Pancreas (tissue), 10 donors: Measurements from ENCODE around the gene TMEM63A. TPM values are rescaled to one million over a fixed set of nuclear protein-coding genes. Genes with fewer than 3 reads are reported as not detected.
A peak's percentile ranks its signal among the peaks of the same experiment; 100 is the strongest.

Experiments
- ATAC-seq, 4 donors: fragments of 200-7000 bp; cut with Tn5 transposase; one replicate each; pipeline versions ENCODE4 v1.8.0 to v1.9.1; 2020; ENCODE audit warnings: mild to moderate bottlenecking in 4 of 4, moderate library complexity in 4 of 4
- DNase-seq, 6 donors: peaks; one replicate each; pipeline ENCODE4 v3.0.0-alpha.2; 2020
- FAIRE-seq: peaks from 2 replicates; lab custom pipeline; 2012; peaks lifted over from hg19 to GRCh38; lab: Jason Lieb, UNC
- H3K27ac ChIP-seq, 4 donors: fragments of 200-600 bp; sonication (generic); 1 replicate in 3 of 4; 2 replicates in 1 of 4; pipeline versions ENCODE4 v1.5.0 to v1.8.0; 2020
- H3K27me3 ChIP-seq, 4 donors: fragments of 200-600 bp; one replicate each; pipeline ENCODE4 v1.8.0; 2021
- H3K36me3 ChIP-seq, 3 donors: fragments of 200-600 bp; sonication (generic) in 1 of 3; one replicate each; pipeline versions ENCODE4 v1.5.0 to v1.8.0; 2020 to 2021
- H3K4me1 ChIP-seq, 3 donors: fragments of 200-600 bp; one replicate each; pipeline ENCODE4 v1.8.0; 2021
- H3K4me3 ChIP-seq, 4 donors: fragments of 200-600 bp; sonication (generic) in 2 of 4; one replicate each; pipeline versions ENCODE4 v1.5.0 to v1.8.0; 2020 to 2021
- H3K9me3 ChIP-seq, 4 donors: fragments of 200-600 bp; one replicate each; pipeline ENCODE4 v1.8.0; 2021
- CTCF ChIP-seq, 4 donors: fragments of 200-600 bp; sonication (generic) in 3 of 4; IDR thresholded peaks; one replicate each; pipeline versions ENCODE4 v1.5.0 to v1.8.0; 2021; ENCODE audit warnings: antibody characterized with exemption in 4 of 4
- WGBS, 2 donors: extraction: QIAGEN DNeasy Blood & Tissue Kit; methylation state at CpG; one replicate each; pipeline ENCODE4 v1.1.7; 2013; 5-methylcytosine and 5-hydroxymethylcytosine counted together
- intact Hi-C, 3 donors: fragments of 100-400 bp; cut with DNase I; formaldehyde crosslinking; loops; one replicate each; pipeline versions ENCODE4 v1.11.1 to v1.14.2; 2022
- polyA plus RNA-seq, 2 donors: library from polyadenylated mRNA; stranded (reverse); fragments of 200-250 nt; gene quantifications; one replicate each; pipeline ENCODE4 v1.2.3, GENCODE V29; 2013
- total RNA-seq, 6 donors: library from RNA; stranded (reverse); fragmentation: NEBNext Ultra II Directional in 4 of 6; extraction: Animal tissue kit (Norgen Biotek cat#: 25700) in 4 of 6; gene quantifications; one replicate each; pipeline versions ENCODE4 v1.2.1 to v1.2.4, GENCODE V29; 2021 to 2023
- donor health status: healthy with polysubstance abuse.
- donor health status: DM: no; HTN: no; CAD: no; lungs with moderate emphysema.
- donor health status: DM: no; HTN: no; CAD: no.
- donor health status: control.
- donor health status: control.
- donor health status: Bipolar disorder and iron deficiency.
- donor health status: DM: yes; HTN: yes; CAD: no.
- donor health status: DM: no; HTN: no; CAD: no.
- donor health status: DM: no; HTN: no; CAD: no.
- donor health status: DM: yes; HTN: yes; CAD: no.

Gene TMEM63A
- total and polyA plus RNA-seq, 8 donors = 56.3 to 185 (median 84.0) TPM

- TF ChIP-seq CTCF (IDR thresholded peaks at IDR 0.05) = no peak
- DNase-seq = no peak
- no peak for ATAC-seq
- Histone ChIP-seq H3K27ac (no peak overlapping the region), H3K36me3 (peaks cover 0 to 56% (median 44%) of the 10 kb centered on the region in 3 donors), H3K9me3 (no peaks in the 10 kb centered on the region), H3K4me3 (no peak overlapping the region), H3K4me1 (peaks cover 6 to 26% (median 13%) of the 10 kb centered on the region in 3 donors), H3K27me3 (no peaks in the 10 kb centered on the region)
- 96 to 99% methylated on average over 7 of the region's 7 CpGs for WGBS, 2 donors
- intact Hi-C loops = no loop called here
- FAIRE-seq = no peak
These were observed 31.8 kb downstream of the TMEM63A start for GRCh38 chr1:225850370-225850769.

GRCh38 chr1:225849925-225850324 is 32.3 kb downstream of the TMEM63A start:
- ATAC-seq = no peak
- intact Hi-C loops = no loop called here
- Histone ChIP-seq H3K27me3 (no peaks in the 10 kb centered on the region), H3K36me3 (peaks cover 0 to 53% (median 40%) of the 10 kb centered on the region in 3 donors), H3K4me1 (peaks cover 6 to 26% (median 13%) of the 10 kb centered on the region in 3 donors), H3K9me3 (no peaks in the 10 kb centered on the region), H3K27ac (no peak overlapping the region), H3K4me3 (no peak overlapping the region)
- WGBS, 2 donors = 68 to 70% methylated on average over 7 of the region's 7 CpGs
- no peak for TF ChIP-seq CTCF (IDR thresholded peaks at IDR 0.05)
- peak in 3 of 6 donors; percentile 64 to 86 (median 77) for DNase-seq
- FAIRE-seq = no peak

- peak in 1 of 6 donors; percentile 54 for DNase-seq
- Histone ChIP-seq H3K36me3 (peaks cover 0 to 51% (median 36%) of the 10 kb centered on the region in 3 donors), H3K4me1 (peaks cover 6 to 26% (median 13%) of the 10 kb centered on the region in 3 donors), H3K27ac (peak overlapping the region in 3 of 4 donors; percentile 12 to 54 (median 28)), H3K4me3 (no peak overlapping the region), H3K9me3 (no peaks in the 10 kb centered on the region), H3K27me3 (no peaks in the 10 kb centered on the region)
- intact Hi-C loops = no loop called here
- 67 to 72% methylated on average over 16 of the region's 16 CpGs for WGBS, 2 donors
- no peak for ATAC-seq
- no peak for FAIRE-seq
- TF ChIP-seq CTCF (IDR thresholded peaks at IDR 0.05) = no peak
These were observed 33.9 kb downstream of the TMEM63A start for GRCh38 chr1:225848030-225848955.

GRCh38 chr1:225847610-225848009 is 34.6 kb downstream of the TMEM63A start:
- TF ChIP-seq CTCF (IDR thresholded peaks at IDR 0.05) = no peak
- H3K27me3 ChIP-seq = no peaks in the 10 kb centered on the region
- no peak for FAIRE-seq
- no peak overlapping the region for H3K4me3 ChIP-seq
- 4 to 6% methylated on average over 4 of the region's 4 CpGs for WGBS, 2 donors
- peaks cover 6 to 26% (median 13%) of the 10 kb centered on the region in 3 donors for H3K4me1 ChIP-seq
- H3K36me3 ChIP-seq = peaks cover 0 to 52% (median 31%) of the 10 kb centered on the region in 3 donors
- H3K27ac ChIP-seq = peak overlapping the region in 3 of 4 donors; percentile 28 to 54 (median 44)
- no peaks in the 10 kb centered on the region for H3K9me3 ChIP-seq
- peak; percentile 76 to 77 (median 76) for ATAC-seq
- peak in 5 of 6 donors; percentile 78 to 86 (median 85) for DNase-seq
- intact Hi-C loops = no loop called here
